Activated naive CD8-positive, alpha-beta T cell treated with anti-CD3 and anti-CD28 coated beads, Interleukin-2, amount 50 U/mL, for 24 hours (primary cell): ENCODE data around the gene TREM2.

Experiments
- ATAC-seq: fragments of 150-1000 bp; cut with Tn5 transposase; one replicate; pipeline ENCODE4 v1.10.0; 2021
- DNase-seq: peaks from one replicate; pipeline ENCODE4 v3.0.0; 2021
- H3K27ac Mint-ChIP-seq: one replicate; pipeline ENCODE4 v1.8.0; 2021; ENCODE audit warnings: mild to moderate bottlenecking, mixed read lengths
- H3K27me3 Mint-ChIP-seq: one replicate; pipeline ENCODE4 v1.8.0; 2021; ENCODE audit warnings: mixed read lengths
- H3K36me3 Mint-ChIP-seq: one replicate; pipeline ENCODE4 v1.8.0; 2021; ENCODE audit warnings: low read depth, mixed read lengths
- H3K4me1 Mint-ChIP-seq: one replicate; pipeline ENCODE4 v1.8.0; 2021; ENCODE audit warnings: mixed read lengths
- H3K4me3 Mint-ChIP-seq: one replicate; pipeline ENCODE4 v1.8.0; 2021; ENCODE audit warnings: mild to moderate bottlenecking, moderate library complexity, mixed read lengths
- H3K9me3 Mint-ChIP-seq: one replicate; pipeline ENCODE4 v1.8.0; 2021; ENCODE audit warnings: mixed read lengths

The TREM2 gene

GRCh38 chr6:41171908-41172307, 9.0 kb upstream of the TREM2 start:
- DNase-seq = no peak
- Mint-ChIP-seq H3K4me3 (no peak overlapping the region), H3K9me3 (no peaks in the 10 kb centered on the region), H3K4me1 (peaks cover 3% of the 10 kb centered on the region), H3K36me3 (no peaks in the 10 kb centered on the region), H3K27ac (no peak overlapping the region), H3K27me3 (no peaks in the 10 kb centered on the region)
- no peak for ATAC-seq

GRCh38 chr6:41170547-41171160, 7.7 kb upstream of the TREM2 start:
- Mint-ChIP-seq H3K4me1 (peaks cover 3% of the 10 kb centered on the region), H3K4me3 (no peak overlapping the region), H3K9me3 (no peaks in the 10 kb centered on the region), H3K27ac (no peak overlapping the region), H3K27me3 (no peaks in the 10 kb centered on the region), H3K36me3 (no peaks in the 10 kb centered on the region)
- DNase-seq = no peak
- no peak for ATAC-seq

GRCh38 chr6:41167173-41167963, 4.5 kb upstream of the TREM2 start:
- no peaks in the 10 kb centered on the region for H3K36me3 Mint-ChIP-seq
- H3K4me1 Mint-ChIP-seq = peaks cover 3% of the 10 kb centered on the region
- H3K27me3 Mint-ChIP-seq = no peaks in the 10 kb centered on the region
- H3K4me3 Mint-ChIP-seq = no peak overlapping the region
- no peak for DNase-seq
- no peak for ATAC-seq
- no peaks in the 10 kb centered on the region for H3K9me3 Mint-ChIP-seq
- no peak overlapping the region for H3K27ac Mint-ChIP-seq

- Mint-ChIP-seq H3K4me1 (peaks cover 3% of the 10 kb centered on the region), H3K9me3 (no peaks in the 10 kb centered on the region), H3K4me3 (no peak overlapping the region), H3K36me3 (no peaks in the 10 kb centered on the region), H3K27ac (no peak overlapping the region), H3K27me3 (peaks cover 4% of the 10 kb centered on the region)
- no peak for ATAC-seq
- DNase-seq = no peak
Observed at GRCh38 chr6:41164551-41165120, 1.7 kb upstream of the TREM2 start.

GRCh38 chr6:41163419-41163717, 452 bp upstream of the TREM2 start:
- H3K9me3 Mint-ChIP-seq = no peaks in the 10 kb centered on the region
- no peak for DNase-seq
- ATAC-seq = no peak
- no peak overlapping the region for H3K4me3 Mint-ChIP-seq
- H3K27me3 Mint-ChIP-seq = peaks cover 4% of the 10 kb centered on the region
- H3K36me3 Mint-ChIP-seq = no peaks in the 10 kb centered on the region
- no peak overlapping the region for H3K27ac Mint-ChIP-seq
- H3K4me1 Mint-ChIP-seq = peaks cover 3% of the 10 kb centered on the region

GRCh38 chr6:41161851-41162552, 914 bp downstream of the TREM2 start:
- no peaks in the 10 kb centered on the region for H3K36me3 Mint-ChIP-seq
- H3K4me1 Mint-ChIP-seq = no peaks in the 10 kb centered on the region
- DNase-seq = no peak
- H3K9me3 Mint-ChIP-seq = no peaks in the 10 kb centered on the region
- H3K27me3 Mint-ChIP-seq = peaks cover 6% of the 10 kb centered on the region
- H3K4me3 Mint-ChIP-seq = no peak overlapping the region
- ATAC-seq = no peak
- H3K27ac Mint-ChIP-seq = no peak overlapping the region

- ATAC-seq (no peak), DNase-seq (no peak)
- Mint-ChIP-seq H3K36me3 (no peaks in the 10 kb centered on the region), H3K27me3 (peaks cover 6% of the 10 kb centered on the region), H3K4me3 (no peak overlapping the region), H3K9me3 (no peaks in the 10 kb centered on the region), H3K27ac (no peak overlapping the region), H3K4me1 (no peaks in the 10 kb centered on the region)
Observed at GRCh38 chr6:41161380-41161779, 1.5 kb downstream of the TREM2 start.

- H3K4me1 Mint-ChIP-seq = no peaks in the 10 kb centered on the region
Observed at GRCh38 chr6:41160933-41161332, 2.0 kb downstream of the TREM2 start.

GRCh38 chr6:41159415-41160082, 3.4 kb downstream of the TREM2 start:
- H3K4me1 Mint-ChIP-seq = no peaks in the 10 kb centered on the region
- H3K27ac Mint-ChIP-seq = no peak overlapping the region
- H3K27me3 Mint-ChIP-seq = peaks cover 8% of the 10 kb centered on the region
- no peak for DNase-seq
- H3K9me3 Mint-ChIP-seq = no peaks in the 10 kb centered on the region
- no peak overlapping the region for H3K4me3 Mint-ChIP-seq
- no peaks in the 10 kb centered on the region for H3K36me3 Mint-ChIP-seq
- no peak for ATAC-seq

More at GRCh38 chr6:41160933-41161332, 2.0 kb downstream of the TREM2 start:
- no peak for ATAC-seq
- no peaks in the 10 kb centered on the region for H3K9me3 Mint-ChIP-seq
- no peak overlapping the region for H3K27ac Mint-ChIP-seq
- no peaks in the 10 kb centered on the region for H3K36me3 Mint-ChIP-seq
- H3K4me3 Mint-ChIP-seq = no peak overlapping the region
- peaks cover 6% of the 10 kb centered on the region for H3K27me3 Mint-ChIP-seq
- DNase-seq = no peak

- H3K4me1 Mint-ChIP-seq = no peaks in the 10 kb centered on the region
- no peak for ATAC-seq
- DNase-seq = no peak
- no peak overlapping the region for H3K27ac Mint-ChIP-seq
- no peaks in the 10 kb centered on the region for H3K36me3 Mint-ChIP-seq
- H3K27me3 Mint-ChIP-seq = peaks cover 8% of the 10 kb centered on the region
- H3K9me3 Mint-ChIP-seq = no peaks in the 10 kb centered on the region
- H3K4me3 Mint-ChIP-seq = no peak overlapping the region
Observed at GRCh38 chr6:41157323-41157722, 5.6 kb downstream of the TREM2 start.

- Mint-ChIP-seq H3K9me3 (no peaks in the 10 kb centered on the region), H3K27me3 (peaks cover 5% of the 10 kb centered on the region), H3K36me3 (no peaks in the 10 kb centered on the region), H3K27ac (no peak overlapping the region), H3K4me3 (no peak overlapping the region), H3K4me1 (no peaks in the 10 kb centered on the region)
- ATAC-seq = no peak
- DNase-seq = no peak
Observed at GRCh38 chr6:41156771-41157170, 6.1 kb downstream of the TREM2 start.

- Mint-ChIP-seq H3K9me3 (no peaks in the 10 kb centered on the region), H3K27me3 (peaks cover 4% of the 10 kb centered on the region)
- no peak for ATAC-seq
Observed at GRCh38 chr6:41156001-41156400, 6.9 kb downstream of the TREM2 start.

GRCh38 chr6:41155132-41155805, 7.6 kb downstream of the TREM2 start:
- Mint-ChIP-seq H3K27me3 (peaks cover 4% of the 10 kb centered on the region), H3K27ac (no peak overlapping the region), H3K9me3 (no peaks in the 10 kb centered on the region), H3K36me3 (no peaks in the 10 kb centered on the region), H3K4me1 (no peaks in the 10 kb centered on the region), H3K4me3 (no peak overlapping the region)
- ATAC-seq (no peak), DNase-seq (no peak)

More at GRCh38 chr6:41156001-41156400, 6.9 kb downstream of the TREM2 start:
- no peak overlapping the region for H3K4me3 Mint-ChIP-seq
- H3K36me3 Mint-ChIP-seq = no peaks in the 10 kb centered on the region
- no peaks in the 10 kb centered on the region for H3K4me1 Mint-ChIP-seq
- no peak for DNase-seq
- H3K27ac Mint-ChIP-seq = no peak overlapping the region

- DNase-seq (no peak), ATAC-seq (no peak)
- Mint-ChIP-seq H3K4me1 (no peaks in the 10 kb centered on the region), H3K27me3 (peaks cover 4% of the 10 kb centered on the region), H3K36me3 (no peaks in the 10 kb centered on the region), H3K9me3 (no peaks in the 10 kb centered on the region), H3K4me3 (no peak within 1 kb of the TSS), H3K27ac (no peak within 1 kb of the TSS)
Observed at GRCh38 chr6:41153992-41154625, 8.8 kb downstream of the TREM2 start, which contains the start of gene TREML1. TSS of gene TREML1 (minus strand) at chr6:41154347. CDS start at chr6:41154288, 59 bp downstream.
